ENCODE data around the gene DDRGK1.
"Not testable (repeated sequence)": the region's sequence is repeated elsewhere in the genome, so short reads cannot be mapped to it uniquely, and the experiment has no call there.

Gene DDRGK1

DNA sequence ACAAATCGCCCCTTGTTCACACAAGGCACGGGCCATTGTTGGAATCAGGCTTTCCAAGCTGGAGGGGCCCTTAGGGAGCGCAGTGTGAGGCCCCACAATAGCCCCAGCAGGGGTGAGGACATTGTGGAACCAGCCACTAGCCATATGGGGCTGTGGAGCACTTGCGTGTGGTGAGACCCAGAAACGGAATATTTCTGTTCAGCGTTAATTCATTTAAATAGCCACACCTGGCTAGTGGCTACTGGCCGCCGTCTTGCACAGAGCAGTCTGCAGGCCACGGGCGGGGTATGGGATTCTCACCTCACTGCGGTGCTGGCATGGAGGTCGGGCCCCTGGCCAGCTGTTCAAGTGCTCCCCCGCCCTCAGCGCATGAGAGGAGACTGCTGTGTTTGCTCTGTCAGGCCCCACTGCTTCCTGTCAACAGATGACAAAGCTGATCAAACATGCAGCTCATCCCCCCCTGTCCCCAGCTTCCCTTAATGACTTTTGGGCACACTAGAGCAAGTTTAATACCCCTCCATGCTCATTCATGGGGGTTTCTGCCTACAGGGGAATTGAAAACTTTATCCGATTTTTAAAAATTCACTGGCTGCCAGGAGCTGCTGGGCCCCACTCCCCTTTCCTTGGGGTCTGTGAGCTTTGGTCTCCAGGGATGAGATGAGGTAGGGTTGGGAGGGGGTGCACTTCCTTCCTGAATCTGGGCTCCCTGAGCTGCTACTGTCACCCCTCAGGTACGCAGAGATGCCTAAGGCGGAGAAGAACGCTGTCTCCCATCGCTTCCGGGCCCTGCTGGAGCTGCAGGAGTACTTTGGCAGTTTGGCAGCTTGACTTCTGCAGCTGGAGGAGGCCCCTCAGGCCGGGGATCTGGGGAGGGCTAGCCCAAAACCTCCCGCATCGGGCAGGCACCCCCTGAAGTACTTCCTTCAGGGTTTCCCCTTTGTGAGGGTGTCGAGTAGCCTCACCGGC lies 18.4 kb upstream of the DDRGK1 start:
- no peak for TF ChIP-seq SUZ12 (IDR thresholded peaks at IDR 0.05)
- TF ChIP-seq L3MBTL2 (conservative IDR thresholded peaks at IDR 0.05): no peak
- TF ChIP-seq HDGF (IDR thresholded peaks at IDR 0.05; ENCODE audit: borderline replicate concordance): no peak
- TF ChIP-seq, protein P1, sequence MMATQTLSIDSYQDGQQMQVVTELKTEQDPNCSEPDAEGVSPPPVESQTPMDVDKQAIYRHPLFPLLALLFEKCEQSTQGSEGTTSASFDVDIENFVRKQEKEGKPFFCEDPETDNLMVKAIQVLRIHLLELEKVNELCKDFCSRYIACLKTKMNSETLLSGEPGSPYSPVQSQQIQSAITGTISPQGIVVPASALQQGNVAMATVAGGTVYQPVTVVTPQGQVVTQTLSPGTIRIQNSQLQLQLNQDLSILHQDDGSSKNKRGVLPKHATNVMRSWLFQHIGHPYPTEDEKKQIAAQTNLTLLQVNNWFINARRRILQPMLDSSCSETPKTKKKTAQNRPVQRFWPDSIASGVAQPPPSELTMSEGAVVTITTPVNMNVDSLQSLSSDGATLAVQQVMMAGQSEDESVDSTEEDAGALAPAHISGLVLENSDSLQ (IDR thresholded peaks at IDR 0.05): no peak
- TF ChIP-seq ARNT (IDR thresholded peaks at IDR 0.05): no peak
- no peak for TF ChIP-seq TARDBP (IDR thresholded peaks at IDR 0.05)
- TF ChIP-seq ELF4 (IDR thresholded peaks at IDR 0.05): no peak
- no peak for TF ChIP-seq LEF1 (IDR thresholded peaks at IDR 0.05; ENCODE audit: borderline replicate concordance)
- TF ChIP-seq FOXK2 (IDR thresholded peaks at IDR 0.05): no peak
- no peak for TF ChIP-seq NFRKB (IDR thresholded peaks at IDR 0.05)
- no peak for TF ChIP-seq BHLHE40 (IDR thresholded peaks at IDR 0.05; ENCODE audit: borderline replicate concordance)
- TF ChIP-seq FOXM1 (IDR thresholded peaks at IDR 0.05; ENCODE audit: borderline replicate concordance): no peak
- no peak for TF ChIP-seq FOXA1 (IDR thresholded peaks at IDR 0.05)
- no peak for TF ChIP-seq ZNF384 (IDR thresholded peaks at IDR 0.05)
- ChIA-PET POLR2A (no interaction called here), CTCF (no interaction called here)
- no peak for DNase-seq (ENCODE audit: extremely low spot score)

DNA sequence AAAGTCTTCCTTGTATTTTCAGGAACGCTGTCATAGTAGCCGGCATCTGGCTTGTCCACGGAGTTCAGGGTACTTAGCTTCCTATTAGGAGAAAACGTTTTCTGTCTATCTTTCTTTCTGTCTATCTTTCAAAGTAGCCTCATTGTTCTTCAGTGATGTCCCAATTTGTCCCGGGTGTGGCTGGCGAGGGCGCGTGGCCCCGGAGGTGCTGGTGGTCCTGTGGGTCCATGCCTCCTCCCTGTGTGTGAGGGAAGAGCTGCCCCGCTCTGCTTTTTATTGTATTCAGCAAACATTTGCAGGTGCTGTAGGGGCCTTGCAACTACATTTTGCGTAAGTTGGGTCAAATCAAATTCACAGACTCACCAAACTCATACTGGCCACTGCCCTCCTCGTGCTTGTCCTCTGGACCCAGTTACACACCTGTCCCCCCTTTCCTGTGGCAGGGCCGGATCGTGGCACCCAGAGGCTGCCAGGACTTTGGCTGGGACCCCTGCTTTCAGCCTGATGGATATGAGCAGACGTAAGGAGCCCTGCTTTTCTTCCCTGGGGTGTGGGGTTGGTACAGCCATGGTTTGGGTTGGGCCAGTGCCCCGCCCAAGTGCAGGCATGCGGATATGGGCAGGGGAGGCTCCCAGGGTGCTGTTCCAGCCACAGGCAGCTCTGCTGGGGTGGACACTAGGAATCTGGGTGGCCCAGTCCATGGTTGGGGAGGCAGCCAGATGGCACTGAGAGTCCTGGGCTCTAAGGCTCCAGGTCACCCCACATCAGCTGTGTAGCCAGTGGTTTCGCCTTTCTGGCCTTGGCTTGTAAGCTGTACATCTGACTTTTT lies 17.1 kb upstream of the DDRGK1 start:
- POLR2A ChIA-PET: no interaction called here
- no peak for DNase-seq (ENCODE audit: extremely low spot score)
- CTCF ChIA-PET: no interaction called here
- TF ChIP-seq FOXK2 (IDR thresholded peaks at IDR 0.05) (no peak), SP1 (IDR thresholded peaks at IDR 0.05) (no peak), FOXA1 (IDR thresholded peaks at IDR 0.05) (no peak), CTBP1 (IDR thresholded peaks at IDR 0.05; ENCODE audit: borderline replicate concordance) (no peak), LEF1 (IDR thresholded peaks at IDR 0.05; ENCODE audit: borderline replicate concordance) (no peak), L3MBTL2 (conservative IDR thresholded peaks at IDR 0.05) (no peak), FOXM1 (IDR thresholded peaks at IDR 0.05; ENCODE audit: borderline replicate concordance) (no peak), HDGF (IDR thresholded peaks at IDR 0.05; ENCODE audit: borderline replicate concordance) (no peak)
- TF ChIP-seq, protein P1 (IDR thresholded peaks at IDR 0.05): no peak

DNA sequence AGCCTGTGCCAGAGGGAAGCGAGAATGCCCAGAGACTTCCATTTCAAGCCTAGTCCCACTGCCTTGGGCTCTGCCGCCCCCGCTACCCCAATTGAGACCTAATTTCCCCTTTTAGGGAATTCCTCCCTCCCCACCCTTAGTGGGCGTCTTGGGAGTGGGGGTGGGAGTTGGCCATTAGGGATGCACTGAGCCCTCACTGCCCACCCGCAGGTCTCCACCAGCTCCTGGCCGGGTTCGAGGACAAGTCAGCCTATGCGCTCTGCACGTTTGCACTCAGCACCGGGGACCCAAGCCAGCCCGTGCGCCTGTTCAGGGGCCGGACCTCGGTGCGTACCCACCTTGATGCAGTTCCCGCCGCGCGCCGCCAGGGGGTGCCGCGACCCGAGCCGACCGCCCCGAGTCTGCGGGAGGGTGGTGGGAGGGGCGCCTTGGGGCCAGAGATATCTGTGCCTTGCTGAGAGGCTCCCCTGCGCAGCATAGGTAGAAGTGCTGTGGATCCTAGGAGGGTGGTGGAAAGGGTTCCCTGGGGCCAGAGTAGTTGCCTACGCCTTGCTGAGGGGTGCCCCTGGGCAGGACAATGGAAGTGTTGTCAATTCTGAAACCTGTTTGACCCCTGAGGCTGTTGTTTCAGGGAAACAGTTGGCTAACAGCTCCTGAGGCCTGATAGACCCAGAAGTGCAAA lies 14.0 kb upstream of the DDRGK1 start:
- no peak for TF ChIP-seq ZNF384 (IDR thresholded peaks at IDR 0.05)
- TF ChIP-seq HDGF (IDR thresholded peaks at IDR 0.05; ENCODE audit: borderline replicate concordance): 0 out of 2 replicates have a peak, but pooled peaks have one; percentile 76
- ChIA-PET CTCF (interaction anchor here (0.6 to 1.0 kb wide), 5 partner anchors 8 to 377 kb away, joined by 3 to 9 read pairs (median 3); no protein-coding TSS in a partner anchor), POLR2A (interaction anchor here (1.4 to 2.0 kb wide), 2 partner anchors 9 to 21 kb away, joined by 3 to 8 read pairs; partner anchors contain the start of gene ITPA)
- DNase-seq (ENCODE audit: extremely low spot score): peak; percentile 88

DNA sequence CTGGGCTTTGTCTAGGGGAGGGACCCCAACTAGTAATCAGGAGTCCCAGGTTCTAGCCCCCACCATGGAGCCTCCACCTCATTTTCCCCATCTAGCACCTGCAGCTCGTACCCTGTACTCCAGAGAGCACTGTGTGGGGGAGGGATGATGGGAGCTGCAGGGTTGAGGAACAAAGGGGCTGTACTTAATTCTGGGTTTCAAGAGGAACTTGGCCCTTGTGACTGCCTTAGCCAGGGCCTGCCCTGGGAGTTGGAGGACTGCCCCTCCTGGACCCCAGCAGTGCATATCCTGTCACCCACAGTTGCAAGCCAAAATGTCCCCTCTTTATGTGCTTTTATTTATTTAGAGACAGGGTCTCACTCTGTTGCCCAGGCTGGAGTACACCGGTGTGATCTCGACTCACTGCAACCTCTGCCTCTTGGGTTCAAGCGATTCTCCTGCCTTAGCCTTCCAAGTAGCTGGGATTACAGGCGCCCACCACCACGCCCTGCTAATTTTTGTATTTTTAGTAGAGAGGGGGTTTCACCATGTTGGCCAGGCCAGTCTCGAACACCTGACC lies 11.0 kb upstream of the DDRGK1 start:
- POLR2A ChIA-PET; DNase-seq (ENCODE audit: extremely low spot score); CTCF ChIA-PET: not testable (repeated sequence)

DNA sequence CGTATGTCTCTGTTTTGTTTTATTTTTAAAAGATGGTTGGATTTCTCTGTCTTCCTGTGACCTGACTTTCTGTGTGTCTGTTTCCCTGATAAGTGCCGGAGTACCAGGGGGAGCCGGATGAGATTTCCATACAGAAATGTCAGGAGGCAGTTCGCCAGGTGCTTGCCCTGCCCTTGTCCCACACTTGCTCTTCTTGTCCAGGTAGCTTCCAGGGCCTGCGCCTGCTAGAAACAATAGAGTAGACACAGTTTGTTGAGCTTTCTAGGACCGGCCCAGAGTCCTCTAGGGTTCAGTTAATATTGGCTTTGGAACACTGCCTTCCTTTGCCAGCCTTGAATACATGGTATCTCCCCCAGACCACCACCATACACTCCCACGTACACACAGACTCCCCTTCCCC lies 8.7 kb upstream of the DDRGK1 start:
- no peak for TF ChIP-seq ZNF384 (IDR thresholded peaks at IDR 0.05)
- TF ChIP-seq SUZ12 (IDR thresholded peaks at IDR 0.05): no peak
- no peak for TF ChIP-seq FOXM1 (IDR thresholded peaks at IDR 0.05; ENCODE audit: borderline replicate concordance)
- TF ChIP-seq NFRKB (IDR thresholded peaks at IDR 0.05): no peak
- no peak for TF ChIP-seq ELF4 (IDR thresholded peaks at IDR 0.05)
- no peak for TF ChIP-seq FOXK2 (IDR thresholded peaks at IDR 0.05)
- TF ChIP-seq, protein P1 (IDR thresholded peaks at IDR 0.05): no peak
- TF ChIP-seq L3MBTL2 (conservative IDR thresholded peaks at IDR 0.05): no peak
- no peak for TF ChIP-seq SP1 (IDR thresholded peaks at IDR 0.05)
- TF ChIP-seq HDGF (IDR thresholded peaks at IDR 0.05; ENCODE audit: borderline replicate concordance): no peak
- TF ChIP-seq BHLHE40 (IDR thresholded peaks at IDR 0.05; ENCODE audit: borderline replicate concordance): no peak
- no peak for TF ChIP-seq CTBP1 (IDR thresholded peaks at IDR 0.05; ENCODE audit: borderline replicate concordance)
- no peak for TF ChIP-seq TARDBP (IDR thresholded peaks at IDR 0.05)
- no peak for TF ChIP-seq LEF1 (IDR thresholded peaks at IDR 0.05; ENCODE audit: borderline replicate concordance)
- no peak for TF ChIP-seq ARNT (IDR thresholded peaks at IDR 0.05)
- TF ChIP-seq FOXA1 (IDR thresholded peaks at IDR 0.05): no peak
- CTCF ChIA-PET: no interaction called here
- POLR2A ChIA-PET: no interaction called here
- no peak for DNase-seq (ENCODE audit: extremely low spot score)
